ENCODE results near the gene ABHD6.

The ABHD6 gene

GRCh38 chr3:58329150-58329921, 91.7 kb downstream of the ABHD6 start:
- no peaks in the 10 kb centered on the region for H3K27me3 ChIP-seq (ENCODE audit: control insufficient read depth in 2 of 2, insufficient read depth in 2 of 2, low read length in 2 of 2)
- H3K27ac ChIP-seq (ENCODE audit: low read depth in 2 of 2, low read length in 2 of 2): no peak overlapping the region
- peaks cover 13 to 26% of the 10 kb centered on the region in 2 donors for H3K4me1 ChIP-seq (ENCODE audit: control insufficient read depth in 2 of 2, insufficient read depth in 2 of 2, low read length in 2 of 2)
- no peak overlapping the region for H3K9ac ChIP-seq (ENCODE audit: low read depth in 1 of 2, low read length in 2 of 2)
- no peaks in the 10 kb centered on the region for H3K36me3 ChIP-seq (ENCODE audit: control insufficient read depth in 2 of 2, insufficient read depth in 2 of 2, low read length in 2 of 2)
- no peaks in the 10 kb centered on the region for H3K9me3 ChIP-seq (ENCODE audit: control insufficient read depth in 2 of 2, low read length in 2 of 2)
- H3K4me3 ChIP-seq (ENCODE audit: low read length in 2 of 2): no peak overlapping the region

GRCh38 chr3:58329922-58330413, 92.4 kb downstream of the ABHD6 start:
- Histone ChIP-seq H3K36me3 (ENCODE audit: control insufficient read depth in 2 of 2, insufficient read depth in 2 of 2, low read length in 2 of 2) (no peaks in the 10 kb centered on the region), H3K9ac (ENCODE audit: low read depth in 1 of 2, low read length in 2 of 2) (no peak overlapping the region), H3K4me3 (ENCODE audit: low read length in 2 of 2) (no peak overlapping the region), H3K27ac (ENCODE audit: low read depth in 2 of 2, low read length in 2 of 2) (no peak overlapping the region), H3K4me1 (ENCODE audit: control insufficient read depth in 2 of 2, insufficient read depth in 2 of 2, low read length in 2 of 2) (peaks cover 12 to 24% of the 10 kb centered on the region in 2 donors), H3K27me3 (ENCODE audit: control insufficient read depth in 2 of 2, insufficient read depth in 2 of 2, low read length in 2 of 2) (no peaks in the 10 kb centered on the region), H3K9me3 (ENCODE audit: control insufficient read depth in 2 of 2, low read length in 2 of 2) (no peaks in the 10 kb centered on the region)

- no peak overlapping the region for H3K4me3 ChIP-seq (ENCODE audit: low read length in 2 of 2)
- no peak overlapping the region for H3K27ac ChIP-seq (ENCODE audit: low read depth in 2 of 2, low read length in 2 of 2)
- no peak overlapping the region for H3K9ac ChIP-seq (ENCODE audit: low read depth in 1 of 2, low read length in 2 of 2)
- H3K4me1 ChIP-seq (ENCODE audit: control insufficient read depth in 2 of 2, insufficient read depth in 2 of 2, low read length in 2 of 2): peaks cover 9 to 17% of the 10 kb centered on the region in 2 donors
- H3K9me3 ChIP-seq (ENCODE audit: control insufficient read depth in 2 of 2, low read length in 2 of 2): no peaks in the 10 kb centered on the region
- no peaks in the 10 kb centered on the region for H3K36me3 ChIP-seq (ENCODE audit: control insufficient read depth in 2 of 2, insufficient read depth in 2 of 2, low read length in 2 of 2)
- no peaks in the 10 kb centered on the region for H3K27me3 ChIP-seq (ENCODE audit: control insufficient read depth in 2 of 2, insufficient read depth in 2 of 2, low read length in 2 of 2)
Measured at GRCh38 chr3:58331593-58332152, 94.1 kb downstream of the ABHD6 start.

GRCh38 chr3:58332575-58333188, 95.1 kb downstream of the ABHD6 start, which contains the start of gene PXK:
Gene PXK (plus strand): TSS chr3:58332892. CDS start chr3:58332989, 97 bp downstream.
- no peaks in the 10 kb centered on the region for H3K36me3 ChIP-seq (ENCODE audit: control insufficient read depth in 2 of 2, insufficient read depth in 2 of 2, low read length in 2 of 2)
- no peaks in the 10 kb centered on the region for H3K27me3 ChIP-seq (ENCODE audit: control insufficient read depth in 2 of 2, insufficient read depth in 2 of 2, low read length in 2 of 2)
- peaks cover 9 to 17% of the 10 kb centered on the region in 2 donors for H3K4me1 ChIP-seq (ENCODE audit: control insufficient read depth in 2 of 2, insufficient read depth in 2 of 2, low read length in 2 of 2)
- peak within 1 kb of the TSS; percentile 4 to 23 for H3K27ac ChIP-seq (ENCODE audit: low read depth in 2 of 2, low read length in 2 of 2)
- H3K4me3 ChIP-seq (ENCODE audit: low read length in 2 of 2): peak within 1 kb of the TSS; percentile 70 to 84
- peak within 1 kb of the TSS; percentile 60 to 70 for H3K9ac ChIP-seq (ENCODE audit: low read depth in 1 of 2, low read length in 2 of 2)
- H3K9me3 ChIP-seq (ENCODE audit: control insufficient read depth in 2 of 2, low read length in 2 of 2): no peaks in the 10 kb centered on the region

- Histone ChIP-seq H3K9ac (ENCODE audit: low read depth in 1 of 2, low read length in 2 of 2) (peak overlapping the region; percentile 60 to 70), H3K36me3 (ENCODE audit: control insufficient read depth in 2 of 2, insufficient read depth in 2 of 2, low read length in 2 of 2) (no peaks in the 10 kb centered on the region), H3K27ac (ENCODE audit: low read depth in 2 of 2, low read length in 2 of 2) (peak overlapping the region; percentile 4 to 23), H3K4me3 (ENCODE audit: low read length in 2 of 2) (peak overlapping the region; percentile 70 to 84), H3K27me3 (ENCODE audit: control insufficient read depth in 2 of 2, insufficient read depth in 2 of 2, low read length in 2 of 2) (no peaks in the 10 kb centered on the region), H3K9me3 (ENCODE audit: control insufficient read depth in 2 of 2, low read length in 2 of 2) (no peaks in the 10 kb centered on the region), H3K4me1 (ENCODE audit: control insufficient read depth in 2 of 2, insufficient read depth in 2 of 2, low read length in 2 of 2) (peaks cover 9 to 17% of the 10 kb centered on the region in 2 donors)
Measured at GRCh38 chr3:58333206-58334012, 95.8 kb downstream of the ABHD6 start.

- H3K4me3 ChIP-seq (ENCODE audit: low read length in 2 of 2): peak overlapping the region; percentile 70 to 84
- H3K9ac ChIP-seq (ENCODE audit: low read depth in 1 of 2, low read length in 2 of 2): peak overlapping the region; percentile 60 to 70
- H3K9me3 ChIP-seq (ENCODE audit: control insufficient read depth in 2 of 2, low read length in 2 of 2): no peaks in the 10 kb centered on the region
- H3K27me3 ChIP-seq (ENCODE audit: control insufficient read depth in 2 of 2, insufficient read depth in 2 of 2, low read length in 2 of 2): no peaks in the 10 kb centered on the region
- peak overlapping the region in 1 of 2 donors; percentile 42 for H3K27ac ChIP-seq (ENCODE audit: low read depth in 2 of 2, low read length in 2 of 2)
- H3K36me3 ChIP-seq (ENCODE audit: control insufficient read depth in 2 of 2, insufficient read depth in 2 of 2, low read length in 2 of 2): no peaks in the 10 kb centered on the region
- H3K4me1 ChIP-seq (ENCODE audit: control insufficient read depth in 2 of 2, insufficient read depth in 2 of 2, low read length in 2 of 2): peaks cover 9 to 17% of the 10 kb centered on the region in 2 donors
Measured at GRCh38 chr3:58334013-58334321, 96.4 kb downstream of the ABHD6 start.

- Histone ChIP-seq H3K27me3 (ENCODE audit: control insufficient read depth in 2 of 2, insufficient read depth in 2 of 2, low read length in 2 of 2) (no peaks in the 10 kb centered on the region), H3K36me3 (ENCODE audit: control insufficient read depth in 2 of 2, insufficient read depth in 2 of 2, low read length in 2 of 2) (no peaks in the 10 kb centered on the region), H3K4me3 (ENCODE audit: low read length in 2 of 2) (peak overlapping the region; percentile 70 to 84), H3K9me3 (ENCODE audit: control insufficient read depth in 2 of 2, low read length in 2 of 2) (no peaks in the 10 kb centered on the region), H3K4me1 (ENCODE audit: control insufficient read depth in 2 of 2, insufficient read depth in 2 of 2, low read length in 2 of 2) (peaks cover 9 to 17% of the 10 kb centered on the region in 2 donors), H3K27ac (ENCODE audit: low read depth in 2 of 2, low read length in 2 of 2) (peak overlapping the region; percentile 23 to 58), H3K9ac (ENCODE audit: low read depth in 1 of 2, low read length in 2 of 2) (peak overlapping the region in 1 of 2 donors; percentile 33)
Measured at GRCh38 chr3:58334506-58334884, 96.9 kb downstream of the ABHD6 start.

GRCh38 chr3:58335652-58335947, 98.0 kb downstream of the ABHD6 start:
- peak overlapping the region; percentile 76 to 77 for H3K27ac ChIP-seq (ENCODE audit: low read depth in 2 of 2, low read length in 2 of 2)
- H3K9me3 ChIP-seq (ENCODE audit: control insufficient read depth in 2 of 2, low read length in 2 of 2): no peaks in the 10 kb centered on the region
- H3K4me3 ChIP-seq (ENCODE audit: low read length in 2 of 2): peak overlapping the region in 1 of 2 donors; percentile 84
- peaks cover 9 to 17% of the 10 kb centered on the region in 2 donors for H3K4me1 ChIP-seq (ENCODE audit: control insufficient read depth in 2 of 2, insufficient read depth in 2 of 2, low read length in 2 of 2)
- H3K27me3 ChIP-seq (ENCODE audit: control insufficient read depth in 2 of 2, insufficient read depth in 2 of 2, low read length in 2 of 2): no peaks in the 10 kb centered on the region
- H3K9ac ChIP-seq (ENCODE audit: low read depth in 1 of 2, low read length in 2 of 2): peak overlapping the region in 1 of 2 donors; percentile 26
- no peaks in the 10 kb centered on the region for H3K36me3 ChIP-seq (ENCODE audit: control insufficient read depth in 2 of 2, insufficient read depth in 2 of 2, low read length in 2 of 2)

GRCh38 chr3:58336135-58336882, 98.7 kb downstream of the ABHD6 start:
- Histone ChIP-seq H3K4me3 (ENCODE audit: low read length in 2 of 2) (no peak overlapping the region), H3K27me3 (ENCODE audit: control insufficient read depth in 2 of 2, insufficient read depth in 2 of 2, low read length in 2 of 2) (no peaks in the 10 kb centered on the region), H3K9me3 (ENCODE audit: control insufficient read depth in 2 of 2, low read length in 2 of 2) (no peaks in the 10 kb centered on the region), H3K27ac (ENCODE audit: low read depth in 2 of 2, low read length in 2 of 2) (no peak overlapping the region), H3K4me1 (ENCODE audit: control insufficient read depth in 2 of 2, insufficient read depth in 2 of 2, low read length in 2 of 2) (peaks cover 9 to 17% of the 10 kb centered on the region in 2 donors), H3K36me3 (ENCODE audit: control insufficient read depth in 2 of 2, insufficient read depth in 2 of 2, low read length in 2 of 2) (no peaks in the 10 kb centered on the region), H3K9ac (ENCODE audit: low read depth in 1 of 2, low read length in 2 of 2) (no peak overlapping the region)

All from mucosa of rectum (tissue), 2 donors.